ENCODE results near the gene SAFB2. TPM values are rescaled to one million over a fixed set of nuclear protein-coding genes. Genes with fewer than 3 reads are reported as not detected.

The SAFB2 gene
- total RNA-seq, 2 donors from 2014 or later: 55.1 to 80.6 TPM

DNA sequence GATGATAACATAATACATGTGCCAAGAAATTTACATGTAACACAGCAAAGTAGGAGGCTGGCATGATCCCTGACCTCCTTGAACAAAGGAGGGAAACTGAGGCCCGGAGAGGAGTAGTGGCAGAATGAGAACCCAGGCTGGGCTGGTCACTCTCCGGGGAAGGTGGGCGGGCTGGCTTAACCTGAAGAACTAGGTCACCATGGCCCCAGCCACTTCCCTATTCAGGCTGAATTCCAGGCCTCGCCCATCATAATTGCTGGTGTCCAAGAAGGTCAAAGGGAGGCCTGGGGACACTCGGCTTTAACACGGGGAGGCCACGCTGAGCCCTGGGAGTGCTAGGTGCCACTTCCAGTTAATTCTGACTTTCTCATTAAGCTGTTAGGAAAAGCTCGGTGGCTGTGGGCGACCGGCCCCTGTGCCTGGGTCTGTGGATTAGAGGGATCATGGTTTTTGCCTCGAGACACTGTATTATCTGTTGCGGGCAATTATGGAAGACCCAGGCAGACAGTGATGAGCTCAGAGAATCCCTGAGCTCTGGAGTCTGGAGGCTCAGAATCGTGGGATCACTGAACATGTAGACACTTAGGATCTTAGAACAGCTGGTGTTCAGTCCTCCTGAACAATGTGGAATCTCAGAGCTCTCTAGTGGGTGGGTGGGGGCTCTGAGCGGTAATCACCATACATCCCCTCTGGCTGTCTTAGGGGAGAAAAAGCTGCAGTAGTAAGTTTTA is 49.9 kb downstream of the SAFB2 start:
- no peaks in the 10 kb centered on the region for H3K27me3 ChIP-seq (replicated peaks; ENCODE audit: insufficient read depth)
- no peaks in the 10 kb centered on the region for H3K9me3 ChIP-seq
- H3K4me3 ChIP-seq: no peak overlapping the region
- no peaks in the 10 kb centered on the region for H3K4me1 ChIP-seq (ENCODE audit: control insufficient read depth in 1 of 2, low read depth in 2 of 2)
- no peaks in the 10 kb centered on the region for H3K36me3 ChIP-seq
- DNase-seq (ENCODE audit: low spot score): no peak
- TF ChIP-seq, protein P1, sequence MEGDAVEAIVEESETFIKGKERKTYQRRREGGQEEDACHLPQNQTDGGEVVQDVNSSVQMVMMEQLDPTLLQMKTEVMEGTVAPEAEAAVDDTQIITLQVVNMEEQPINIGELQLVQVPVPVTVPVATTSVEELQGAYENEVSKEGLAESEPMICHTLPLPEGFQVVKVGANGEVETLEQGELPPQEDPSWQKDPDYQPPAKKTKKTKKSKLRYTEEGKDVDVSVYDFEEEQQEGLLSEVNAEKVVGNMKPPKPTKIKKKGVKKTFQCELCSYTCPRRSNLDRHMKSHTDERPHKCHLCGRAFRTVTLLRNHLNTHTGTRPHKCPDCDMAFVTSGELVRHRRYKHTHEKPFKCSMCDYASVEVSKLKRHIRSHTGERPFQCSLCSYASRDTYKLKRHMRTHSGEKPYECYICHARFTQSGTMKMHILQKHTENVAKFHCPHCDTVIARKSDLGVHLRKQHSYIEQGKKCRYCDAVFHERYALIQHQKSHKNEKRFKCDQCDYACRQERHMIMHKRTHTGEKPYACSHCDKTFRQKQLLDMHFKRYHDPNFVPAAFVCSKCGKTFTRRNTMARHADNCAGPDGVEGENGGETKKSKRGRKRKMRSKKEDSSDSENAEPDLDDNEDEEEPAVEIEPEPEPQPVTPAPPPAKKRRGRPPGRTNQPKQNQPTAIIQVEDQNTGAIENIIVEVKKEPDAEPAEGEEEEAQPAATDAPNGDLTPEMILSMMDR (IDR thresholded peaks at IDR 0.05): no peak
- H3K27ac ChIP-seq: no peak overlapping the region
- no peak for ATAC-seq (ENCODE audit: insufficient number of reproducible peaks, low FRiP score, low read depth)

DNA sequence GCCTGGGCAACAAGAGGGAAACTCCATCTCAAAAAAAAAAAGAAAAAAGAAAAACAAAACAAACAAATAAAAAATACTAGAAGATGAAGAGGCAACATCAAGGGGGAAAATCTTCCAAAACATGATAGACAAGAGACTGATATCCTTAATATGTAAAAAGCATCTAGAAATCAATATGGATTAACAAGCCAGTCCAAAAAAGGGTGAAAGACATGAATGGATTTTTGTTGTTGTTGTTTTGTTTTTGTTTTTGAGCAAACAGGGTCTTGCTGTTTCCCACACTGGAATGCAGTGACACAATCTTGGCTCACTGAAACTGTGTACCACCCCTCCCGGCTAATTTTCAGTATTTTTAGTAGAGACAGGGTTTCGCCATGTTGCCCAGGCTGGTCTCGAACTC is 50.8 kb downstream of the SAFB2 start:
- TF ChIP-seq, protein P1 (IDR thresholded peaks at IDR 0.05): no peak

DNA sequence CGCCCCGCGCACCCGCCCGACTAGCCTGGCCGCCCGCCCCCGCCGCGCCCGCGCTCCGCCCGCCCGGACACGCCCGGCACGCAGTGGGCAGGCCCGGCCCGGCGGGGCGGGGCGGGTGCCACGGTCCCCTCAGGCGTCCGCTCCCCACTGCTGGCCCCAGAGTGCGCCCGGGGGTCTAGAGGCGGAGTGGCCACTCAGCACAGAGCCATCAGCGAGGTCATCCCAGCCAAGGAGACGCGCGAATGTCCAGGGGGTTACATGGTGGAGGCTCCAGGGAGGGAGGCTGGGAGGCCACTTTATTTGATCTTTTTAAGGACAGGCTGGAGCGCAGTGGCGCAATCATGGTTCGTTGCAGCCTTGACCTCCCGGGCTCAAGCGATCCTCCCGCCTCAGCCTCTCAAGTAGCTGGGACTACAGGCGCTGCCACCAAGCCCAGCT is 54.6 kb downstream of the SAFB2 start:
- H3K36me3 ChIP-seq: no peaks in the 10 kb centered on the region
- no peak overlapping the region for H3K27ac ChIP-seq
- DNase-seq (ENCODE audit: low spot score) (no peak), ATAC-seq (ENCODE audit: insufficient number of reproducible peaks, low FRiP score, low read depth) (no peak)
- TF ChIP-seq, protein P1 (IDR thresholded peaks at IDR 0.05): no peak
- no peak overlapping the region for H3K4me3 ChIP-seq
- H3K4me1 ChIP-seq (ENCODE audit: control insufficient read depth in 1 of 2, low read depth in 2 of 2): no peaks in the 10 kb centered on the region
- peaks cover 6% of the 10 kb centered on the region for H3K27me3 ChIP-seq (replicated peaks; ENCODE audit: insufficient read depth)
- no peaks in the 10 kb centered on the region for H3K9me3 ChIP-seq

More for the DNA sequence above, 50.8 kb downstream of the SAFB2 start:
- Histone ChIP-seq H3K27ac (no peak overlapping the region), H3K36me3 (no peaks in the 10 kb centered on the region), H3K9me3 (no peaks in the 10 kb centered on the region), H3K4me3 (no peak overlapping the region), H3K27me3 (replicated peaks; ENCODE audit: insufficient read depth) (peaks cover 3% of the 10 kb centered on the region), H3K4me1 (ENCODE audit: control insufficient read depth in 1 of 2, low read depth in 2 of 2) (no peaks in the 10 kb centered on the region)
- DNase-seq (ENCODE audit: low spot score): no peak
- no peak for ATAC-seq (ENCODE audit: insufficient number of reproducible peaks, low FRiP score, low read depth)

DNA sequence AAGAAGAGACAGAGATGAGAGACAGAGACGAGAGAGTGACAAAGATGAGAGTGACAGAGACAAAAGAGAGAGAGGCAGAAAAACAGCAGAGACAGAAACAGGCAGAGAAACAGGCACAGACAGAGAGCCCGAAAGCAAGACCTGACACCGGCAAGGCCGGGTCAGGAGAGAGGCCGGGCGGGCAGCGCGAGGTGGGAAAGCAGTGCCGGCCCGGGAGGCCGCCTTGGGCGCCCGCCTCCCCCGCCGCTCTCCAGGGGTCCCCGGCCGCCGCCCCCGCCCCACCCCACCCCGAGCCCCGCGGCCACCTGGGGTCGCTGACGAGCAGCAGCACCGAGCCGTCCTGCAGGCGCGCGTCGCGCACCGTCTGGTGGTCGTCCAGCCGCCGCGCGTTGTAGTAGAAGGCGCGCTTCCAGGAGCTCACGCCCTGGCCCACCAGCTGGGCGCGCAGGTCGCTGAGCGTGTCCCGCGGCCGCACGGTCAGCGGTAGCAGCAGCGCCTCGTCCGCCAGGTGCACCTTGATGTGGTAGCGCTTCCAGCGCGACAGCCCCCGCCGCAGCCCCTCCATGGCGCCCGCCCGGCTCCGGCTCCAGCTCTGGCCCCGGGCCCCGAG is 55.1 kb downstream of the SAFB2 start, which contains the start of gene TINCR:
TSS of gene TINCR (minus strand) at position 594 of the 610 bp plus-strand sequence.
- no peak within 1 kb of the TSS for H3K27ac ChIP-seq
- no peaks in the 10 kb centered on the region for H3K9me3 ChIP-seq
- no peaks in the 10 kb centered on the region for H3K36me3 ChIP-seq
- H3K27me3 ChIP-seq (replicated peaks; ENCODE audit: insufficient read depth): peaks cover 6% of the 10 kb centered on the region
- ATAC-seq (ENCODE audit: insufficient number of reproducible peaks, low FRiP score, low read depth) (no peak), DNase-seq (ENCODE audit: low spot score) (no peak)
- H3K4me3 ChIP-seq: no peak within 1 kb of the TSS
- TF ChIP-seq, protein P1 (IDR thresholded peaks at IDR 0.05): no peak
- no peaks in the 10 kb centered on the region for H3K4me1 ChIP-seq (ENCODE audit: control insufficient read depth in 1 of 2, low read depth in 2 of 2)

DNA sequence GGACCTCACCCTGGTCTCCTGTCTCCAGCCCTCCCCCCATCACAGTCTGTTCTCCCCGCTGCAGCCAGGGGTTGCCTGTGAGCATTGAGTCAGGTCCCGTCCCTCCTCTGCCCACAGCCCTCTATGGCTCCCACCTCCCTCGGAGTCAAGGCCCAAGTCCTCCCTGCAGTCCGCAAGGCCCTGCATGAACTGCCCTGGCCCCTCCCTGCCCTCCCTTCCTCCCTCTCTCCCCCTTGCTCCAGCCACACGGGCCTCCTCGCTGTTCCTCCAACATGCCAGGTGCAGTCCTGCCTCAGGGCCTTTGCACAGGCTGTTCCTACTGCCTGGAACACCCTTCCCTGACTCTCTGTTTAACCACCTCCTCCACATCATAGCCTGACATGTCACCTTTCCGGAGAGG is 57.6 kb downstream of the SAFB2 start:
- Histone ChIP-seq H3K27ac (no peak overlapping the region), H3K36me3 (no peaks in the 10 kb centered on the region), H3K27me3 (replicated peaks; ENCODE audit: insufficient read depth) (peaks cover 6% of the 10 kb centered on the region), H3K9me3 (peaks cover 8% of the 10 kb centered on the region), H3K4me1 (ENCODE audit: control insufficient read depth in 1 of 2, low read depth in 2 of 2) (no peaks in the 10 kb centered on the region), H3K4me3 (no peak overlapping the region)
- TF ChIP-seq, protein P1 (IDR thresholded peaks at IDR 0.05): no peak
- DNase-seq (ENCODE audit: low spot score): no peak
- no peak for ATAC-seq (ENCODE audit: insufficient number of reproducible peaks, low FRiP score, low read depth)
